Loucy (cell line): ENCODE results near the gene SCFD2.

Experiments
- H2AFZ ChIP-seq: fragments of 200-600 bp; sonication (generic); 2 replicates; pipeline ENCODE4 v1.6.0; 2016; ENCODE audit warnings: antibody characterized with exemption, mild to moderate bottlenecking, low read length, moderate library complexity
- H3F3A ChIP-seq: fragments of 200-600 bp; 2 replicates; pipeline ENCODE4 v1.6.0; 2016; ENCODE audit warnings: antibody characterized with exemption, low read depth, mild to moderate bottlenecking
- H3K27me3 ChIP-seq: fragments of 200-600 bp; sonication (generic); 2 replicates; pipeline ENCODE4 v1.6.1; 2014; ENCODE audit warnings: low read length, mild to moderate bottlenecking; ENCODE audit not compliant: insufficient read depth, poor library complexity, severe bottlenecking
- H3K36me3 ChIP-seq: fragments of 200-600 bp; sonication (generic); 2 replicates; pipeline ENCODE4 v1.6.1; 2016; ENCODE audit warnings: low read length; ENCODE audit not compliant: insufficient read depth
- H3K4me1 ChIP-seq: fragments of 200-600 bp; sonication (generic); 2 replicates; pipeline ENCODE4 v1.5.1; 2014; ENCODE audit warnings: low read length, mild to moderate bottlenecking; ENCODE audit not compliant: insufficient read depth, poor library complexity, severe bottlenecking
- H3K4me2 ChIP-seq: fragments of 200-600 bp; sonication (generic); 2 replicates; pipeline ENCODE4 v1.6.0; 2014; ENCODE audit warnings: antibody characterized with exemption, low read length, low read depth, mild to moderate bottlenecking; ENCODE audit not compliant: poor library complexity, severe bottlenecking
- H3K4me3 ChIP-seq: fragments of 200-600 bp; sonication (generic); 2 replicates; pipeline ENCODE4 v1.5.1; 2014; ENCODE audit warnings: low read length, mild to moderate bottlenecking, mixed read lengths; ENCODE audit not compliant: poor library complexity, severe bottlenecking
- H3K79me2 ChIP-seq: fragments of 200-600 bp; sonication (generic); 2 replicates; pipeline ENCODE4 v1.6.1; 2014; ENCODE audit warnings: low read length; ENCODE audit not compliant: insufficient read depth
- H3K9ac ChIP-seq: fragments of 200-600 bp; sonication (generic); 2 replicates; pipeline ENCODE4 v1.6.0; 2014; ENCODE audit warnings: mild to moderate bottlenecking, low read depth, low read length, moderate library complexity; ENCODE audit not compliant: poor library complexity, severe bottlenecking
- H3K9me2 ChIP-seq: fragments of 200-600 bp; sonication (generic); replicated peaks from 2 replicates; pipeline ENCODE4 v1.6.1; 2016; ENCODE audit warnings: low read depth, low read length, mixed read lengths
- H3K9me3 ChIP-seq: fragments of 200-600 bp; sonication (generic); 2 replicates; pipeline ENCODE4 v1.6.1; 2014; ENCODE audit warnings: mild to moderate bottlenecking, antibody characterized with exemption, low read length, low read depth; ENCODE audit not compliant: insufficient read depth
- H4K20me1 ChIP-seq: fragments of 200-600 bp; sonication (generic); 2 replicates; pipeline ENCODE4 v1.6.0; 2014; ENCODE audit warnings: antibody characterized with exemption, low read length, mild to moderate bottlenecking; ENCODE audit not compliant: insufficient read depth, poor library complexity, severe bottlenecking
- CTCF ChIP-seq: fragments of 200-600 bp; sonication (generic); conservative IDR thresholded peaks from 2 replicates; pipeline ENCODE4 v1.5.1; 2014; ENCODE audit warnings: mild to moderate bottlenecking, antibody characterized with exemption, low read length
- EZH2phosphoT487 ChIP-seq: fragments of 200-600 bp; IDR thresholded peaks from 2 replicates; pipeline ENCODE4 v1.6.1; 2018; ENCODE audit warnings: antibody characterized with exemption, mild to moderate bottlenecking, moderate library complexity, borderline replicate concordance

SCFD2 gene

GRCh38 chr4:53168228-53168627, 197.6 kb downstream of the SCFD2 start:
- Histone ChIP-seq H3K9me3 (peaks cover 3% of the 10 kb centered on the region; the same call in 1 of the 2 replicates), H3K79me2 (no peaks in the 10 kb centered on the region), H3K9ac (no peak overlapping the region), H3F3A (no peaks in the 10 kb centered on the region), H3K36me3 (no peaks in the 10 kb centered on the region; the same call in 1 of the 2 replicates), H3K9me2 (no peaks in the 10 kb centered on the region), H3K4me2 (peak overlapping the region; percentile 52), H2AFZ (no peak overlapping the region), H4K20me1 (no peaks in the 10 kb centered on the region), H3K4me3 (no peak overlapping the region), H3K27me3 (no peaks in the 10 kb centered on the region), H3K4me1 (peaks cover 29% of the 10 kb centered on the region)
- no peak for TF ChIP-seq EZH2phosphoT487
- TF ChIP-seq CTCF, result no peak

- no peaks in the 10 kb centered on the region for H3K27me3 ChIP-seq
- peaks cover 2% of the 10 kb centered on the region for H3K4me1 ChIP-seq
- H3K4me2 ChIP-seq, result no peak overlapping the region
- H3K4me3 ChIP-seq, result no peak overlapping the region
- TF ChIP-seq CTCF (no peak), EZH2phosphoT487 (no peak)
- H3K79me2 ChIP-seq, result no peaks in the 10 kb centered on the region
- H3K9ac ChIP-seq, result no peak overlapping the region
- H2AFZ ChIP-seq, result no peak overlapping the region
- no peaks in the 10 kb centered on the region for H3F3A ChIP-seq
- H3K36me3 ChIP-seq, result no peaks in the 10 kb centered on the region; the same call in 1 of the 2 replicates
- H3K9me2 ChIP-seq, result no peaks in the 10 kb centered on the region
- no peaks in the 10 kb centered on the region for H3K9me3 ChIP-seq
- no peaks in the 10 kb centered on the region for H4K20me1 ChIP-seq
Observed at GRCh38 chr4:53162969-53163368, 202.9 kb downstream of the SCFD2 start.

DNA sequence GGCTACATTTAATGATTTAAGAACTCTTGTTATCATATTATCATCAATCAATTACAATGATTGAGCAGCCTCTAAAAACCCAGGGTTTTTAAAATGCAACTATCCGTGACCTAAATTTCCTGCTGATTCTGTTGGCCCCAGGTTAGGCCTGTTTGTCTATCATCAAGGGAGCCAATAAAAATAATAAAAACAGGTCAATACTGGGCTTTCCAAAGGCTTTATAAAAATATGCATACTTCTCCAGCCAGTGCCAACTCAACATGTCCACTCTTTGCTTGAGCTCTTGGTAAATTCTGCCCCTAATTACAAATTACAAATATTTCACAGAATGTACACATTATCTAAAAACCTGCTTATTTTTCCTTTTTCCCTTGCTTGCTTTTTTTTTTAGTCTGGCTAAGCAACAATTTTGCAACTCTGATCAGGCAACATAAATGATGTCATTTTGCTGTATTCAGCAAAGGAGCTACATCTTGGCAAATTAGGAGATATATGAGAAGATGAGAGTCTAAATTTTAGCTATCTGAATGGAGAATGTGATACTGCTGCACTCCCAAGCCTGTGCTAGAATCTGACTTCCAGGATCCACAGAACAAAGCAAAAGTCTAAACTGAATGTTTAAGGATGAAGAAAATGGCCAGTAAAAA, 204.0 kb downstream of the SCFD2 start:
- TF ChIP-seq CTCF (no peak), EZH2phosphoT487 (no peak)
- no peaks in the 10 kb centered on the region for H3K9me2 ChIP-seq
- no peak overlapping the region for H3K4me3 ChIP-seq
- H3F3A ChIP-seq, result no peaks in the 10 kb centered on the region
- H3K36me3 ChIP-seq, result no peaks in the 10 kb centered on the region; the same call in 1 of the 2 replicates
- H2AFZ ChIP-seq, result no peak overlapping the region
- no peak overlapping the region for H3K4me2 ChIP-seq
- H3K79me2 ChIP-seq, result no peaks in the 10 kb centered on the region
- H3K9me3 ChIP-seq, result no peaks in the 10 kb centered on the region
- H3K27me3 ChIP-seq, result no peaks in the 10 kb centered on the region
- H3K9ac ChIP-seq, result no peak overlapping the region
- no peaks in the 10 kb centered on the region for H3K4me1 ChIP-seq
- H4K20me1 ChIP-seq, result no peaks in the 10 kb centered on the region
